GM23248 (cell line): ENCODE data around the gene SCN3B. TPM values are rescaled to one million over a fixed set of nuclear protein-coding genes. Genes with fewer than 3 reads are reported as not detected.
A peak's percentile ranks its signal among the peaks of the same experiment; 100 is the strongest.

Experiments used
- DNase-seq: peaks from one replicate; pipeline ENCODE4 v3.0.0-alpha.2; 2015
- H2AFZ ChIP-seq: fragments of 200-600 bp; sonication (generic); 2 replicates; pipeline ENCODE4 v1.6.1; 2016; ENCODE audit warnings: antibody characterized with exemption
- H3F3A ChIP-seq: fragments of 200-600 bp; sonication (generic); 2 replicates; pipeline ENCODE4 v1.6.1; 2016; ENCODE audit warnings: mild to moderate bottlenecking, antibody characterized with exemption, mixed run types; ENCODE audit not compliant: insufficient read depth
- H3K27ac ChIP-seq: fragments of 200-600 bp; sonication (generic); 2 replicates; pipeline ENCODE4 v1.5.1; 2016; ENCODE audit warnings: mild to moderate bottlenecking
- H3K27me3 ChIP-seq: fragments of 200-600 bp; sonication (generic); replicated peaks from 2 replicates; pipeline ENCODE4 v1.6.1; 2016; ENCODE audit warnings: mild to moderate bottlenecking; ENCODE audit not compliant: insufficient read depth
- H3K36me3 ChIP-seq: fragments of 200-600 bp; sonication (generic); 2 replicates; pipeline ENCODE4 v1.6.1; 2016; ENCODE audit warnings: low read depth, mild to moderate bottlenecking
- H3K4me1 ChIP-seq: fragments of 200-600 bp; sonication (generic); 2 replicates; pipeline ENCODE4 v1.6.1; 2016; ENCODE audit warnings: mild to moderate bottlenecking; ENCODE audit not compliant: insufficient read depth
- H3K4me2 ChIP-seq: fragments of 200-600 bp; sonication (generic); one replicate; pipeline ENCODE4 v1.6.1; 2016; ENCODE audit warnings: mild to moderate bottlenecking; ENCODE audit not compliant: unreplicated experiment
- H3K4me3 ChIP-seq: fragments of 200-600 bp; sonication (generic); 2 replicates; pipeline ENCODE4 v1.5.1; 2016; ENCODE audit warnings: mild to moderate bottlenecking
- H3K79me2 ChIP-seq: fragments of 200-600 bp; sonication (generic); 2 replicates; pipeline ENCODE4 v1.6.1; 2016; ENCODE audit warnings: mild to moderate bottlenecking; ENCODE audit not compliant: insufficient read depth
- H3K9ac ChIP-seq: fragments of 200-600 bp; sonication (generic); 2 replicates; pipeline ENCODE4 v1.6.1; 2016; ENCODE audit warnings: mild to moderate bottlenecking
- H3K9me2 ChIP-seq: fragments of 200-600 bp; sonication (generic); 2 replicates; pipeline ENCODE4 v1.6.1; 2016; ENCODE audit warnings: mixed run types, mild to moderate bottlenecking, moderate library complexity; ENCODE audit not compliant: insufficient read depth
- H3K9me3 ChIP-seq: fragments of 200-600 bp; sonication (generic); one replicate; pipeline ENCODE4 v1.6.1; 2017; ENCODE audit warnings: low read depth
- H4K20me1 ChIP-seq: fragments of 200-600 bp; sonication (generic); 2 replicates; pipeline ENCODE4 v1.6.0; 2016; ENCODE audit not compliant: insufficient read depth
- EZH2 ChIP-seq: fragments of 200-600 bp; sonication (generic); IDR thresholded peaks from 2 replicates; pipeline ENCODE4 v1.6.1; 2018; ENCODE audit warnings: antibody characterized with exemption, mild to moderate bottlenecking; ENCODE audit not compliant: insufficient read depth, poor library complexity, severe bottlenecking
- EZH2phosphoT487 ChIP-seq: fragments of 200-600 bp; sonication (generic); IDR thresholded peaks from 2 replicates; pipeline ENCODE4 v1.6.1; 2018; ENCODE audit warnings: antibody characterized with exemption, moderate library complexity, mild to moderate bottlenecking, low read depth; ENCODE audit not compliant: insufficient read depth
- WGBS, 2 experiments: methylation state at CpG; one replicate each; pipeline ENCODE4 v1.1.6; 2015 to 2017; ENCODE audit warnings: low lambda C conversion rate in 2 of 2, low coverage in 1 of 2; ENCODE audit errors: missing lambda C conversion rate in 2 of 2; 5-methylcytosine and 5-hydroxymethylcytosine counted together
- in situ Hi-C: fragments of 300-500 bp; cut with MboI; formaldehyde crosslinking; loops from 2 replicates; pipeline ENCODE4 v1.15.0; 2020
- polyA plus RNA-seq: library from polyadenylated mRNA; unstranded; fragments of >200 nt; fragmentation: Nextera tagmentation; extraction: Ambion mirVana; gene quantifications from 2 replicates; pipeline ENCODE4 v1.2.1, GENCODE V29; 2016
- total RNA-seq: library from RNA; depleted of rRNA; stranded (reverse); fragments of >200 nt; shearing (Covaris generic); gene quantifications from 2 replicates; pipeline ENCODE4 v1.2.3, GENCODE V29; 2014

SCN3B gene
- total and polyA plus RNA-seq, 2 experiments from 2014 or later, result 0.33 TPM; not detected in 1

- Histone ChIP-seq H3K27ac (peak overlapping the region; percentile 50), H3K9me2 (no peaks in the 10 kb centered on the region), H3K9me3 (no peaks in the 10 kb centered on the region), H2AFZ (0 out of 2 replicates have a peak overlapping the region, but pooled peaks have one; percentile 13), H3K79me2 (no peaks in the 10 kb centered on the region), H3K9ac (peak overlapping the region; percentile 32), H4K20me1 (no peaks in the 10 kb centered on the region), H3K4me2 (peak overlapping the region; percentile 28), H3K4me3 (no peak overlapping the region), H3F3A (no peaks in the 10 kb centered on the region), H3K4me1 (peaks cover 12% of the 10 kb centered on the region), H3K27me3 (no peaks in the 10 kb centered on the region), H3K36me3 (peaks cover 4% of the 10 kb centered on the region; the same call in 1 of the 2 replicates)
- TF ChIP-seq EZH2phosphoT487, result no peak
- no peak for TF ChIP-seq EZH2
- peak; percentile 79 for DNase-seq
- 12 to 14% methylated on average over 9 to 11 of the region's 11 CpGs for WGBS, 2 experiments
- in situ Hi-C loops, result no loop called here
Observed at GRCh38 chr11:123590296-123590912, 64.0 kb downstream of the SCN3B start.

- no peak overlapping the region for H3K4me2 ChIP-seq
- H3K4me3 ChIP-seq, result no peak overlapping the region
- H3K79me2 ChIP-seq, result no peaks in the 10 kb centered on the region
- no peaks in the 10 kb centered on the region for H3K27me3 ChIP-seq
- H4K20me1 ChIP-seq, result no peaks in the 10 kb centered on the region
- no peak overlapping the region for H3K9ac ChIP-seq
- H3F3A ChIP-seq, result no peaks in the 10 kb centered on the region
- DNase-seq, result no peak
- no peaks in the 10 kb centered on the region for H3K9me2 ChIP-seq
- no peak overlapping the region for H2AFZ ChIP-seq
- no peaks in the 10 kb centered on the region for H3K9me3 ChIP-seq
- TF ChIP-seq EZH2 (no peak), EZH2phosphoT487 (no peak)
- no peaks in the 10 kb centered on the region for H3K36me3 ChIP-seq
- 98% methylated on average over 5 of the region's 5 CpGs for WGBS, 2 experiments
- in situ Hi-C loops, result no loop called here
- H3K4me1 ChIP-seq, result peaks cover 12% of the 10 kb centered on the region
- no peak overlapping the region for H3K27ac ChIP-seq
Observed at GRCh38 chr11:123588864-123589262, 65.6 kb downstream of the SCN3B start.

- peaks cover 12% of the 10 kb centered on the region for H3K4me1 ChIP-seq
- WGBS, 2 experiments, result 94 to 96% methylated on average over 14 of the region's 14 CpGs
Observed at GRCh38 chr11:123588117-123588863, 66.1 kb downstream of the SCN3B start.

GRCh38 chr11:123587559-123587958 lies 66.9 kb downstream of the SCN3B start:
- Histone ChIP-seq H3K4me1 (peaks cover 12% of the 10 kb centered on the region), H3K27me3 (no peaks in the 10 kb centered on the region), H3K27ac (no peak overlapping the region), H3K4me3 (no peak overlapping the region), H3K9ac (no peak overlapping the region), H3K79me2 (no peaks in the 10 kb centered on the region), H3K9me2 (no peaks in the 10 kb centered on the region), H3K4me2 (no peak overlapping the region), H3K36me3 (no peaks in the 10 kb centered on the region), H3K9me3 (no peaks in the 10 kb centered on the region), H3F3A (no peaks in the 10 kb centered on the region), H2AFZ (no peak overlapping the region), H4K20me1 (no peaks in the 10 kb centered on the region)
- no peak for DNase-seq
- in situ Hi-C loops, result no loop called here
- 93 to 96% methylated on average over 6 of the region's 6 CpGs for WGBS, 2 experiments
- no peak for TF ChIP-seq EZH2phosphoT487
- no peak for TF ChIP-seq EZH2

More at GRCh38 chr11:123588117-123588863, 66.1 kb downstream of the SCN3B start:
- H2AFZ ChIP-seq, result no peak overlapping the region
- H4K20me1 ChIP-seq, result no peaks in the 10 kb centered on the region
- no peaks in the 10 kb centered on the region for H3K9me3 ChIP-seq
- H3K9me2 ChIP-seq, result no peaks in the 10 kb centered on the region
- no peak overlapping the region for H3K27ac ChIP-seq
- H3K4me2 ChIP-seq, result no peak overlapping the region
- TF ChIP-seq EZH2phosphoT487 (no peak), EZH2 (no peak)
- in situ Hi-C loops, result no loop called here
- no peak overlapping the region for H3K4me3 ChIP-seq
- H3F3A ChIP-seq, result no peaks in the 10 kb centered on the region
- H3K36me3 ChIP-seq, result no peaks in the 10 kb centered on the region
- H3K27me3 ChIP-seq, result no peaks in the 10 kb centered on the region
- DNase-seq, result no peak
- H3K79me2 ChIP-seq, result no peaks in the 10 kb centered on the region
- no peak overlapping the region for H3K9ac ChIP-seq
